K562 (cell line): ENCODE data around the gene JAG2. TPM values are rescaled to one million over a fixed set of nuclear protein-coding genes. Genes with fewer than 3 reads are reported as not detected.

Experiments used
- ARID3A ChIP-seq: IDR thresholded peaks from 2 replicates; pipeline ENCODE4 v1.6.1; 2012; ENCODE audit warnings: low read depth, low read length, improper control_type of control experiment, borderline replicate concordance
- CBX8 ChIP-seq: fragments of 200-600 bp; sonication (generic); IDR thresholded peaks from 2 replicates; pipeline ENCODE4 v1.6.1; 2012; ENCODE audit warnings: borderline replicate concordance, mixed run types, low read depth, mild to moderate bottlenecking, moderate library complexity, mixed read lengths, low read length, control low read depth, inconsistent platforms; ENCODE audit not compliant: poor library complexity, severe bottlenecking; ENCODE audit errors: extremely low read depth
- DACH1 ChIP-seq: fragments of 450-650 bp; IDR thresholded peaks from 2 replicates; pipeline ENCODE4 v1.6.1; 2018; ENCODE audit not compliant: partially characterized antibody
- E2F5 ChIP-seq: sonication (generic); formaldehyde crosslinking; IDR thresholded peaks from 2 replicates; pipeline ENCODE4 v1.8.0; 2022; ENCODE audit warnings: mild to moderate bottlenecking, missing genetic modification reagents
- EP300 ChIP-seq: IDR thresholded peaks from 2 replicates; pipeline ENCODE4 v1.6.1; 2012; ENCODE audit warnings: low read length, improper control_type of control experiment
- MCM5 ChIP-seq: fragments of 450-650 bp; IDR thresholded peaks from 2 replicates; pipeline ENCODE4 v1.6.1; 2016; ENCODE audit warnings: low read depth
- MYC ChIP-seq, 2 experiments: fragments of 250-450 bp in 1 of 2; sonication (Bioruptor Pico) in 1 of 2; IDR thresholded peaks; 2 replicates each; pipeline versions ENCODE4 v1.5.1 to v1.6.1; 2012 to 2021; ENCODE audit warnings: low read depth in 2 of 2, borderline replicate concordance in 1 of 2, improper control_type of control experiment in 1 of 2, low read length in 1 of 2, mild to moderate bottlenecking in 1 of 2, moderate library complexity in 1 of 2
- POLR2AphosphoS5 ChIP-seq: IDR thresholded peaks from 2 replicates; pipeline ENCODE4 v1.6.1; 2011; ENCODE audit warnings: mild to moderate bottlenecking, low read depth, low read length, moderate library complexity; ENCODE audit not compliant: control insufficient read depth, insufficient read depth
- PRMT5 ChIP-seq: sonication (generic); formaldehyde crosslinking; IDR thresholded peaks from 2 replicates; pipeline ENCODE4 v1.5.0; 2020; ENCODE audit warnings: missing genetic modification reagents
- SIRT6 ChIP-seq: IDR thresholded peaks from one replicate; pipeline ENCODE4 v1.6.1; 2012; ENCODE audit warnings: low read depth, mild to moderate bottlenecking, control low read depth, inconsistent platforms, low read length, moderate library complexity
- SMARCE1 ChIP-seq: fragments of 450-650 bp; IDR thresholded peaks from 2 replicates; pipeline ENCODE4 v1.7.1; 2016; ENCODE audit warnings: mild to moderate bottlenecking
- TRIM24 ChIP-seq, 2 experiments: fragments of 450-650 bp; IDR thresholded peaks; 2 replicates each; pipeline ENCODE4 v1.6.1; 2016
- TRIM25 ChIP-seq: fragments of 450-650 bp; IDR thresholded peaks from 2 replicates; pipeline ENCODE4 v1.7.0; 2016; ENCODE audit warnings: borderline replicate concordance
- XRCC4 ChIP-seq: IDR thresholded peaks from one replicate; pipeline ENCODE4 v1.6.1; 2011; ENCODE audit not compliant: insufficient read depth, insufficient read length; ENCODE audit errors: extremely low read depth
- ZBTB49 ChIP-seq: sonication (generic); formaldehyde crosslinking; IDR thresholded peaks from 2 replicates; pipeline ENCODE4 v1.8.0; 2022; ENCODE audit warnings: missing genetic modification reagents, mild to moderate bottlenecking, borderline replicate concordance
- ZBTB9 ChIP-seq: fragments of 450-650 bp; formaldehyde crosslinking; IDR thresholded peaks from 2 replicates; pipeline ENCODE4 v1.4.0; 2020; ENCODE audit warnings: mild to moderate bottlenecking, moderate library complexity
- ZKSCAN1 ChIP-seq: fragments of 150-350 bp; IDR thresholded peaks from 2 replicates; pipeline ENCODE4 v1.6.1; 2016; ENCODE audit warnings: low read depth, low read length
- ZNF740 ChIP-seq, 3 experiments: fragments of 200-800 bp in 1 of 3; sonication (Bioruptor generic) in 1 of 3; sonication (generic) in 1 of 3; formaldehyde crosslinking in 1 of 3; IDR thresholded peaks; 2 replicates each; pipeline versions ENCODE4 v1.6.1 to v1.8.0; 2016 to 2022; ENCODE audit warnings: mild to moderate bottlenecking in 2 of 3, missing compliant biosample characterization in 2 of 3, missing genetic modification characterization in 2 of 3, missing genetic modification reagents in 1 of 3
- polyA plus RNA-seq, 8 experiments: library from polyadenylated mRNA; depleted of rRNA in 4 of 8; stranded (reverse) in 5 of 8; unstranded in 3 of 8; fragments of >200 nt; fragmentation: Nextera tagmentation in 2 of 8; fragmentation: Illumina TruSeq in 1 of 8; extraction: Ambion mirVana in 2 of 8; extraction: Trizol in 1 of 8; gene quantifications; 2 replicates each; pipeline versions ENCODE4 v1.2.1 to v1.2.3, GENCODE V29; 2011 to 2014; ENCODE audit warnings: inconsistent platforms in 1 of 8, missing spikeins in 1 of 8
- total RNA-seq, 7 experiments: library from RNA; depleted of rRNA in 6 of 7; stranded (reverse); fragments of >200 nt in 6 of 7; fragmentation: Illumina TruSeq in 2 of 7; extraction: Trizol in 2 of 7; gene quantifications; 2 replicates each; pipeline versions ENCODE4 v1.2.1 to v1.2.3, GENCODE V29; 2011 to 2021; ENCODE audit warnings: low replicate concordance in 1 of 7

JAG2 gene
- total and polyA plus RNA-seq, 9 of the 15 experiments (the other 6 are each of a cell fraction or from before 2014, with no cell fraction given), result 0.25 to 48.4 (median 8.6) TPM

GRCh38 chr14:105199093-105199492 lies 30.5 kb upstream of the JAG2 start (continued):
- TF ChIP-seq ZBTB49 (no peak), CBX8 (no peak), SIRT6 (no peak), E2F5 (CRISPR knock-in tag) (no peak), ARID3A (no peak), TRIM24 (IDR thresholded peaks at IDR 0.05) (peak in 1 of 2 experiments; percentile 57; a peak in 2 of 4 replicates), ZKSCAN1 (no peak), DACH1 (no peak), EP300 (no peak), MYC (IDR thresholded peaks at IDR 0.05; ENCODE audit: low read depth, low read length) (no peak), MYC (CRISPR knock-in tag; IDR thresholded peaks at IDR 0.05; ENCODE audit: borderline replicate concordance, low read depth) (no peak), SMARCE1 (0 out of 2 replicates have a peak, but pooled peaks have one; percentile 23), XRCC4 (no peak), PRMT5 (CRISPR knock-in tag) (no peak), ZNF740 (CRISPR knock-in tag; IDR thresholded peaks at IDR 0.05) (no peak), ZNF740 (tag; IDR thresholded peaks at IDR 0.05) (no peak), ZBTB9 (CRISPR knock-in tag) (no peak), POLR2AphosphoS5 (no peak), TRIM25 (no peak), MCM5 (no peak)
